ENCODE data around the gene UPK2.
"Not testable (repeated sequence)": the region's sequence is repeated elsewhere in the genome, so short reads cannot be mapped to it uniquely, and the experiment has no call there.

The UPK2 gene

GRCh38 chr11:118988280-118988679 lies 32.2 kb downstream of the UPK2 start:
- no peak for DNase-seq (ENCODE audit: low spot score)

- not testable (repeated sequence) for DNase-seq (ENCODE audit: low spot score)
Measured at GRCh38 chr11:118991486-118992038, 35.5 kb downstream of the UPK2 start.

- DNase-seq (ENCODE audit: low spot score) = peak; percentile 51
Measured at GRCh38 chr11:118996926-118997626, 41.0 kb downstream of the UPK2 start.

GRCh38 chr11:118997627-118998387 lies 41.7 kb downstream of the UPK2 start, which contains the start of gene CENATAC:
Gene CENATAC, plus strand, starts transcription at chr11:118998138. Its CDS starts 60 bp downstream, at chr11:118998198.
- peak; percentile 100 for DNase-seq (ENCODE audit: low spot score)

GRCh38 chr11:118998388-118998717 lies 42.3 kb downstream of the UPK2 start:
- no peak for DNase-seq (ENCODE audit: low spot score)

- peak; percentile 65 for DNase-seq (ENCODE audit: low spot score)
Measured at GRCh38 chr11:118998822-118999221, 42.7 kb downstream of the UPK2 start.

GRCh38 chr11:119000906-119001305 lies 44.8 kb downstream of the UPK2 start:
- no peak for DNase-seq (ENCODE audit: low spot score)

- DNase-seq (ENCODE audit: low spot score) = no peak
Measured at GRCh38 chr11:119006656-119007055, 50.6 kb downstream of the UPK2 start.

Measured in GM03348 (cell line).